IPS DF 6.9 (cell line): ENCODE measurements around the gene MYO1E.

Experiments
- DNase-seq: peaks from one replicate; pipeline ENCODE4 v3.0.0-alpha.2; 2013; ENCODE audit warnings: low read depth, low spot score
- H3K27ac ChIP-seq: one replicate; pipeline ENCODE4 v1.5.1; 2013; ENCODE audit warnings: low read length, control low read depth
- H3K27me3 ChIP-seq: 2 replicates; pipeline ENCODE4 v1.6.1; 2013; ENCODE audit warnings: mild to moderate bottlenecking, low read length; ENCODE audit not compliant: control insufficient read depth, insufficient read depth
- H3K36me3 ChIP-seq: 2 replicates; pipeline ENCODE4 v1.6.1; 2013; ENCODE audit warnings: low read length; ENCODE audit not compliant: control insufficient read depth, insufficient read depth
- H3K4me1 ChIP-seq: 2 replicates; pipeline ENCODE4 v1.6.1; 2013; ENCODE audit warnings: low read length; ENCODE audit not compliant: control insufficient read depth, insufficient read depth
- H3K4me3 ChIP-seq: 2 replicates; pipeline ENCODE4 v1.5.1; 2013; ENCODE audit warnings: mild to moderate bottlenecking, low read length
- H3K9me3 ChIP-seq: 2 replicates; pipeline ENCODE4 v1.6.1; 2013; ENCODE audit warnings: low read length, inconsistent platforms; ENCODE audit not compliant: control insufficient read depth, insufficient read depth
- WGBS: extraction: QIAGEN DNeasy Blood & Tissue Kit; methylation state at CpG from one replicate; pipeline ENCODE4 v1.1.7; 2013; ENCODE audit warnings: mixed read lengths, missing lambda C conversion rate; ENCODE audit not compliant: insufficient read length, insufficient coverage; 5-methylcytosine and 5-hydroxymethylcytosine counted together

MYO1E gene

GRCh38 chr15:59372352-59373211, at the start of gene MYO1E:
Gene MYO1E (minus strand): TSS chr15:59372871. CDS start chr15:59372500, 371 bp downstream.
- Histone ChIP-seq H3K27me3 (no peaks in the 10 kb centered on the region), H3K4me3 (peak within 1 kb of the TSS; percentile 60), H3K4me1 (no peaks in the 10 kb centered on the region; the same call in 1 of the 2 replicates), H3K27ac (no peak within 1 kb of the TSS), H3K36me3 (no peaks in the 10 kb centered on the region), H3K9me3 (no peaks in the 10 kb centered on the region)
- DNase-seq: peak; percentile 92
- WGBS: no CpG with 5 or more reads among the region's 74 CpGs

GRCh38 chr15:59420986-59421618, 48.4 kb upstream of the MYO1E start:
- H3K27ac ChIP-seq: no peak overlapping the region
- H3K36me3 ChIP-seq: no peaks in the 10 kb centered on the region
- no peaks in the 10 kb centered on the region for H3K9me3 ChIP-seq
- no peak overlapping the region for H3K4me3 ChIP-seq
- WGBS: no CpG with 5 or more reads among the region's 16 CpGs
- H3K4me1 ChIP-seq: no peaks in the 10 kb centered on the region
- DNase-seq: peak; percentile 68
- H3K27me3 ChIP-seq: no peaks in the 10 kb centered on the region

GRCh38 chr15:59420108-59420507, 47.4 kb upstream of the MYO1E start:
- H3K4me1 ChIP-seq: no peaks in the 10 kb centered on the region
- DNase-seq: no peak
- H3K9me3 ChIP-seq: no peaks in the 10 kb centered on the region
- no peak overlapping the region for H3K4me3 ChIP-seq
- no peaks in the 10 kb centered on the region for H3K36me3 ChIP-seq
- H3K27me3 ChIP-seq: no peaks in the 10 kb centered on the region
- WGBS: no CpG with 5 or more reads among the region's 3 CpGs
- H3K27ac ChIP-seq: no peak overlapping the region

GRCh38 chr15:59419170-59419569, 46.5 kb upstream of the MYO1E start:
- WGBS: no CpG with 5 or more reads among the region's 1 CpG
- Histone ChIP-seq H3K4me3 (no peak overlapping the region), H3K27ac (no peak overlapping the region), H3K36me3 (no peaks in the 10 kb centered on the region), H3K27me3 (no peaks in the 10 kb centered on the region), H3K9me3 (no peaks in the 10 kb centered on the region), H3K4me1 (no peaks in the 10 kb centered on the region)
- DNase-seq: no peak

DNA sequence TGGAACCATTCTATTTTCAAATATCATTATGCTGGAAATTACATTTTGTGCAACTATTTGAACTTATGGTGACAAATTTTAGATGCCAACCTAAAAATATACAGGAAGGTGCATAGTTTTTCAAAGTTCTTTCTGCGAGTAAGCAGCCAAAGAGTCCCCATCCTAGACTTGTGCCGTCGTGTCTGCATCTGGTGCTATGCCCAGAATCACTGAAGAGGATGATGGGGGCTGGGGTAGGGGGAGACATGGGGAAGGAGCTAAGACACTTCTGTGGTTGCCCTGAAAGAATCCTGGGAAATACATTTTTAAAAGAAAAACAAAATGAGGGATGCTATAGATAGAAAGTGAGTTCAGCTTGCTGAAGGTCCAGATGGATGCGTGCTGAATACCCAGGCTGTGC, 44.1 kb upstream of the MYO1E start:
- Histone ChIP-seq H3K4me1 (no peaks in the 10 kb centered on the region), H3K9me3 (no peaks in the 10 kb centered on the region), H3K27ac (no peak overlapping the region), H3K36me3 (no peaks in the 10 kb centered on the region), H3K27me3 (no peaks in the 10 kb centered on the region), H3K4me3 (no peak overlapping the region)
- no peak for DNase-seq
- no CpG with 5 or more reads among the region's 4 CpGs for WGBS

GRCh38 chr15:59413577-59413976, 40.9 kb upstream of the MYO1E start:
- no peaks in the 10 kb centered on the region for H3K27me3 ChIP-seq
- H3K27ac ChIP-seq: no peak overlapping the region
- no peak for DNase-seq
- H3K4me3 ChIP-seq: no peak overlapping the region
- H3K4me1 ChIP-seq: no peaks in the 10 kb centered on the region
- H3K9me3 ChIP-seq: no peaks in the 10 kb centered on the region
- WGBS: no CpG with 5 or more reads among the region's 2 CpGs
- no peaks in the 10 kb centered on the region for H3K36me3 ChIP-seq

DNA sequence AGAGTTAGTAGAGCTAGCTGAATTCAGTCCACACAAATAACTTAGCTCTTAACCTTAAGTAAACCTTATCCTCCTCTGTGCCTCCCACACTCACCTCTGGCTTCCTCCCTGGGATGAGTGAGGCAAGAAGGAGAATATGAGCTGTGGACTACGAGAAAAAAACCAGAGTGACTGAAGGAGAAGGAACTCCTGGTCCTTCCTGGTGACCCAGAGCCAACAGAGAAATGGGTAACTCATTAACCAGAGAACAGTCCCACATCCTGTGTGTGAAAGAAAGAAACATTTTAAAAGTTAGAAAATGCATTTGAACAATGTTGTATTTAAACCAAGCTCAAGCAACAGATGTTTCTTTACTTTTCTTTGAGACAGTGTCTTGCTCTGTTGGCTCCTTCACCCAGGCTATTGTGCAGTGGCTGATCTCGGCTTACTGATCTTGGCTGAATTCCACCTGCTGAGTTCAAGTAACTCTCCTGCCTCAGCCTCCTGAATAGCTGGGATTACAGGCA, 37.8 kb upstream of the MYO1E start:
- H3K27ac ChIP-seq: no peak overlapping the region
- no peak for DNase-seq
- no peaks in the 10 kb centered on the region for H3K4me1 ChIP-seq
- no peak overlapping the region for H3K4me3 ChIP-seq
- no CpG with 5 or more reads among the region's 2 CpGs for WGBS
- H3K36me3 ChIP-seq: no peaks in the 10 kb centered on the region
- H3K27me3 ChIP-seq: no peaks in the 10 kb centered on the region
- no peaks in the 10 kb centered on the region for H3K9me3 ChIP-seq

GRCh38 chr15:59407946-59408345, 35.3 kb upstream of the MYO1E start:
- Histone ChIP-seq H3K36me3 (no peaks in the 10 kb centered on the region), H3K4me1 (0 out of 2 replicates have a peak, but pooled peaks cover 2% of the 10 kb centered on the region), H3K9me3 (no peaks in the 10 kb centered on the region), H3K4me3 (no peak overlapping the region), H3K27me3 (no peaks in the 10 kb centered on the region), H3K27ac (no peak overlapping the region)
- WGBS: no CpG with 5 or more reads among the region's 5 CpGs
- DNase-seq: no peak

GRCh38 chr15:59406446-59406845, 33.8 kb upstream of the MYO1E start:
- Histone ChIP-seq H3K27me3 (no peaks in the 10 kb centered on the region), H3K27ac (no peak overlapping the region), H3K36me3 (no peaks in the 10 kb centered on the region), H3K4me1 (peaks cover 3% of the 10 kb centered on the region; the same call in 1 of the 2 replicates), H3K9me3 (no peaks in the 10 kb centered on the region), H3K4me3 (no peak overlapping the region)
- WGBS: no CpG with 5 or more reads among the region's 3 CpGs
- DNase-seq: no peak

GRCh38 chr15:59405079-59405478, 32.4 kb upstream of the MYO1E start:
- DNase-seq: no peak
- Histone ChIP-seq H3K36me3 (no peaks in the 10 kb centered on the region), H3K27me3 (no peaks in the 10 kb centered on the region), H3K4me3 (no peak overlapping the region), H3K27ac (no peak overlapping the region), H3K9me3 (no peaks in the 10 kb centered on the region), H3K4me1 (peaks cover 5% of the 10 kb centered on the region; the same call in 1 of the 2 replicates)
- WGBS: no CpG with 5 or more reads among the region's 7 CpGs
